Measurements from ENCODE around the gene ITIH1. TPM values are rescaled to one million over a fixed set of nuclear protein-coding genes. Genes with fewer than 3 reads are reported as not detected.

Gene ITIH1
- total RNA-seq, 6 experiments from 2014 or later = 376 to 1,846 (median 1,201) TPM

- no peak overlapping the region for H3K27ac ChIP-seq
- H3K4me3 ChIP-seq = no peak overlapping the region
- peaks cover 0 to 100% (median 56%) of the 10 kb centered on the region in 4 donors for H3K36me3 ChIP-seq
- H3K4me1 ChIP-seq = peaks cover 0 to 52% (median 10%) of the 10 kb centered on the region in 4 donors
- H3K27me3 ChIP-seq = no peaks in the 10 kb centered on the region
- 23% methylated on average over 5 of the region's 11 CpGs for WGBS (ENCODE audit: insufficient coverage, low coverage, low lambda C conversion rate, missing lambda C conversion rate)
- TF ChIP-seq CTCF (IDR thresholded peaks at IDR 0.05) = peak; percentile 31 to 53 (median 38)
- TF ChIP-seq POLR2A (IDR thresholded peaks at IDR 0.05) = no peak
- ATAC-seq (peak; percentile 2 to 17 (median 10)), DNase-seq (no peak)
- no peaks in the 10 kb centered on the region for H3K9me3 ChIP-seq
- intact Hi-C loops (cut with DNase I) = no loop called here
Measured at GRCh38 chr3:52820736-52821135, 43.3 kb downstream of the ITIH1 start.

- intact Hi-C loops (cut with DNase I) = no loop called here
- TF ChIP-seq CTCF (IDR thresholded peaks at IDR 0.05) (no peak), POLR2A (IDR thresholded peaks at IDR 0.05) (no peak)
- Histone ChIP-seq H3K27ac (peak overlapping the region in 1 of 3 donors; percentile 37), H3K4me3 (no peak overlapping the region), H3K27me3 (no peaks in the 10 kb centered on the region), H3K9me3 (no peaks in the 10 kb centered on the region), H3K36me3 (peaks cover 0 to 100% (median 56%) of the 10 kb centered on the region in 4 donors), H3K4me1 (peaks cover 0 to 57% (median 19%) of the 10 kb centered on the region in 4 donors)
- WGBS (ENCODE audit: insufficient coverage, low coverage, low lambda C conversion rate, missing lambda C conversion rate) = 90% methylated on average over 2 of the region's 5 CpGs
- ATAC-seq = no peak
- DNase-seq = no peak
Measured at GRCh38 chr3:52822363-52822762, 45.0 kb downstream of the ITIH1 start.

GRCh38 chr3:52824037-52824436 is 46.6 kb downstream of the ITIH1 start:
- intact Hi-C loops (cut with DNase I) = no loop called here
- TF ChIP-seq POLR2A (IDR thresholded peaks at IDR 0.05) (no peak), CTCF (IDR thresholded peaks at IDR 0.05) (no peak)
- peaks cover 0 to 96% (median 49%) of the 10 kb centered on the region in 4 donors for H3K36me3 ChIP-seq
- ATAC-seq = no peak
- 70% methylated on average over 2 of the region's 10 CpGs for WGBS (ENCODE audit: insufficient coverage, low coverage, low lambda C conversion rate, missing lambda C conversion rate)
- peak overlapping the region in 1 of 3 donors; percentile 37 for H3K27ac ChIP-seq
- DNase-seq = no peak
- no peaks in the 10 kb centered on the region for H3K9me3 ChIP-seq
- no peaks in the 10 kb centered on the region for H3K27me3 ChIP-seq
- peaks cover 0 to 60% (median 17%) of the 10 kb centered on the region in 4 donors for H3K4me1 ChIP-seq
- no peak overlapping the region for H3K4me3 ChIP-seq

- ATAC-seq = no peak
- Histone ChIP-seq H3K4me1 (peaks cover 0 to 52% (median 17%) of the 10 kb centered on the region in 4 donors), H3K27me3 (no peaks in the 10 kb centered on the region), H3K4me3 (peak overlapping the region; percentile 14 to 94 (median 71)), H3K27ac (peak overlapping the region; percentile 33 to 95 (median 56)), H3K9me3 (no peaks in the 10 kb centered on the region), H3K36me3 (peaks cover 0 to 67% (median 31%) of the 10 kb centered on the region in 4 donors)
- intact Hi-C loops (cut with DNase I) = no loop called here
- WGBS (ENCODE audit: insufficient coverage, low coverage, low lambda C conversion rate, missing lambda C conversion rate) = no CpG with 5 or more reads among the region's 9 CpGs
- no peak for DNase-seq
- TF ChIP-seq CTCF (IDR thresholded peaks at IDR 0.05) (no peak), POLR2A (IDR thresholded peaks at IDR 0.05) (no peak)
Measured at GRCh38 chr3:52827441-52827840, 50.0 kb downstream of the ITIH1 start.

Measured in right lobe of liver (tissue), 6 donors.